Spleen (tissue), 7 donors: Measurements from ENCODE around the gene WDFY4.

Source experiments
- CTCF ChIP-seq, 11 experiments: fragments of 200-600 bp in 7 of 11; fragments of 450-650 bp in 4 of 11; sonication (generic) in 4 of 11; IDR thresholded peaks in 8 of 11; conservative IDR thresholded peaks in 3 of 11; 1 replicate in 7 of 11; 2 replicates in 4 of 11; pipeline versions ENCODE4 v1.4.0 to v1.8.0; 2016 to 2021; ENCODE audit warnings: antibody characterized with exemption in 11 of 11, inconsistent platforms in 4 of 11, mild to moderate bottlenecking in 1 of 11
- POLR2A ChIP-seq, 3 donors: fragments of 450-650 bp; IDR thresholded peaks; one replicate each; pipeline ENCODE4 v1.5.1; 2017; ENCODE audit warnings: antibody characterized with exemption in 3 of 3, mild to moderate bottlenecking in 1 of 3
- donor health status: DM: no; HTN: no; CAD: no; lungs with moderate emphysema.
- donor health status: DM: no; HTN: no; CAD: no.
- donor health status: DM: no; HTN: no; CAD: no.

DNA sequence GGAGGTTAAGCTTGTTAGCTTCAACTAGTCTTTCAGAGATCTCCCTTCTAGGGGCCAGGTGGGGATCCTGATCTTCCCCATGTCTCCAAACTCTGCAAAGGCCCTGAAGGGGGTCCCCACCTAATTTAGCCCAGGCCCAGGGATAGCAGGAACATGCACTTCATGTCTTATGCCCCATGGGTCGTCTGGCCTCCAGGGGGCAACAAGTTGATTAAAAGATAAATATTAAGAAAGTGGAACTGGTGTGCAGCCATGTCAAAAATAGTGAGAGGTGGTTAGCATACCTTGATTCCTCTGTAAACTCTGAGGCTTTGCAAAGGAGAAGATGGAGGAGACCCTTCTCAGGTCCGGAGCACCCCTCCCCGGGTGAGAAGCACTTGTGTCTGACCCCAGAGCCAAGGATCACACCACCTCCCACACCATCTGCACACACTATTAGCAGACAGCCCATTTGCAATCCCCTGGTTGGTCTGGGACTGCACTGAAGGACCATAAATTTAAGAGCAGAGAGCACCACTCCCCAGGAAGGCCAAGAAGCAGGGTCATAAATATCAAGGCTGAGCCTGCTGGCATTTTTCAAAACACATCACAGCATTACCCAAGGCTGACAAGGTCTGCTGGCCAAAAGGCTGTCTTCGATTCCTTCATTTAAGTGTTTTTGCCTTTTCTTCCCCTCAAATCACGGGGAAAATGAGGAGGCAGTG lies 299.1 kb downstream of the WDFY4 start:
- TF ChIP-seq POLR2A (IDR thresholded peaks at IDR 0.05) (no peak), CTCF (IDR thresholded peaks at IDR 0.05 in 8 of 11, conservative IDR thresholded peaks at IDR 0.05 in 3 of 11) (no peak)
